Gastroesophageal sphincter (tissue), 3 donors: ENCODE measurements around the gene CAMK2B.

Experiments used
- CTCF ChIP-seq, 4 experiments: fragments of 200-600 bp in 2 of 4; fragments of 450-650 bp in 2 of 4; sonication (generic) in 1 of 4; IDR thresholded peaks; one replicate each; pipeline ENCODE4 v1.5.1; 2017 to 2019; ENCODE audit warnings: antibody characterized with exemption in 4 of 4, mild to moderate bottlenecking in 2 of 4, moderate library complexity in 2 of 4
- EP300 ChIP-seq: sonication (generic); formaldehyde crosslinking; IDR thresholded peaks from one replicate; pipeline ENCODE4 v1.6.1; 2017; ENCODE audit warnings: antibody characterized with exemption, mild to moderate bottlenecking
- POLR2A ChIP-seq, 2 donors: fragments of 450-650 bp; IDR thresholded peaks; one replicate each; pipeline ENCODE4 v1.6.1; 2017; ENCODE audit warnings: antibody characterized with exemption in 2 of 2, mild to moderate bottlenecking in 2 of 2, moderate library complexity in 1 of 2

- TF ChIP-seq POLR2A (IDR thresholded peaks at IDR 0.05): no peak
- no peak for TF ChIP-seq CTCF (IDR thresholded peaks at IDR 0.05)
- no peak for TF ChIP-seq EP300
These were observed 32.4 kb downstream of the CAMK2B start for GRCh38 chr7:44292876-44293560.
